H9 (cell line): ENCODE data around the gene GRIN2A. TPM values are rescaled to one million over a fixed set of nuclear protein-coding genes. Genes with fewer than 3 reads are reported as not detected.

ENCODE experiments used
- DNase-seq: peaks from one replicate; pipeline ENCODE4 v3.0.0-alpha.2; 2017
- H2AFZ ChIP-seq: one replicate; pipeline ENCODE4 v1.6.1; 2013; ENCODE audit warnings: mild to moderate bottlenecking, low read length, control low read depth, moderate library complexity
- H2AK5ac ChIP-seq: 2 replicates; pipeline ENCODE4 v1.6.1; 2013; ENCODE audit warnings: low read length, control low read depth, mixed read lengths; ENCODE audit not compliant: insufficient read length
- H2BK120ac ChIP-seq: one replicate; pipeline ENCODE4 v1.6.1; 2013; ENCODE audit warnings: low read depth, mild to moderate bottlenecking, low read length, control low read depth, inconsistent platforms; ENCODE audit not compliant: poor library complexity, severe bottlenecking
- H2BK12ac ChIP-seq: 2 replicates; pipeline ENCODE4 v1.6.1; 2013; ENCODE audit warnings: low read length, control low read depth, mixed read lengths, low read depth; ENCODE audit not compliant: insufficient read length
- H2BK15ac ChIP-seq: 2 replicates; pipeline ENCODE4 v1.6.1; 2013; ENCODE audit warnings: low read depth, low read length, control low read depth
- H2BK20ac ChIP-seq: one replicate; pipeline ENCODE4 v1.6.1; 2013; ENCODE audit warnings: low read depth, mild to moderate bottlenecking, low read length, control low read depth, inconsistent platforms; ENCODE audit not compliant: poor library complexity, severe bottlenecking
- H2BK5ac ChIP-seq: 2 replicates; pipeline ENCODE4 v1.6.1; 2013; ENCODE audit warnings: low read length, control low read depth, mixed read lengths; ENCODE audit not compliant: insufficient read length
- H3K14ac ChIP-seq: 2 replicates; pipeline ENCODE4 v1.6.1; 2013; ENCODE audit warnings: low read length, control low read depth; ENCODE audit not compliant: insufficient read depth
- H3K18ac ChIP-seq: 2 replicates; pipeline ENCODE4 v1.6.1; 2013; ENCODE audit warnings: low read depth, mild to moderate bottlenecking, mixed read lengths, low read length, control low read depth; ENCODE audit not compliant: insufficient read length
- H3K23ac ChIP-seq: 2 replicates; pipeline ENCODE4 v1.6.1; 2013; ENCODE audit warnings: low read length, control low read depth, mixed read lengths, low read depth; ENCODE audit not compliant: insufficient read length
- H3K23me2 ChIP-seq: 2 replicates; pipeline ENCODE4 v1.6.1; 2013; ENCODE audit warnings: low read depth, mild to moderate bottlenecking, mixed read lengths, low read length, control low read depth; ENCODE audit not compliant: insufficient read length, poor library complexity, severe bottlenecking
- H3K27ac ChIP-seq: 2 replicates; pipeline ENCODE4 v1.5.1; 2013; ENCODE audit warnings: low read length, control low read depth, mixed read lengths, low read depth; ENCODE audit not compliant: insufficient read length
- H3K27me3 ChIP-seq: 2 replicates; pipeline ENCODE4 v1.6.1; 2013; ENCODE audit warnings: low read length, control low read depth, inconsistent platforms; ENCODE audit not compliant: insufficient read depth
- H3K4ac ChIP-seq: 2 replicates; pipeline ENCODE4 v1.6.1; 2013; ENCODE audit warnings: low read depth, mild to moderate bottlenecking, control low read depth, inconsistent platforms, low read length, moderate library complexity
- H3K4me1 ChIP-seq: 2 replicates; pipeline ENCODE4 v1.6.1; 2013; ENCODE audit warnings: low read length, control low read depth, inconsistent platforms; ENCODE audit not compliant: insufficient read depth
- H3K4me2 ChIP-seq: 2 replicates; pipeline ENCODE4 v1.6.1; 2013; ENCODE audit warnings: low read length, control low read depth, mixed read lengths; ENCODE audit not compliant: insufficient read length, insufficient read depth
- H3K56ac ChIP-seq: 2 replicates; pipeline ENCODE4 v1.6.1; 2013; ENCODE audit warnings: low read depth, mild to moderate bottlenecking, mixed read lengths, low read length, control low read depth; ENCODE audit not compliant: insufficient read length
- H3K79me1 ChIP-seq: 2 replicates; pipeline ENCODE4 v1.6.1; 2013; ENCODE audit warnings: low read depth, mild to moderate bottlenecking, moderate library complexity, low read length, control low read depth, inconsistent platforms; ENCODE audit not compliant: insufficient read depth, poor library complexity, severe bottlenecking
- H3K79me2 ChIP-seq: 2 replicates; pipeline ENCODE4 v1.6.1; 2013; ENCODE audit warnings: low read length, control low read depth, inconsistent platforms; ENCODE audit not compliant: insufficient read depth
- H3K9ac ChIP-seq: 2 replicates; pipeline ENCODE4 v1.6.1; 2013; ENCODE audit warnings: low read length, control low read depth, mixed read lengths; ENCODE audit not compliant: insufficient read length; ENCODE audit errors: extremely low read depth
- H3K9me3 ChIP-seq: one replicate; pipeline ENCODE4 v1.6.1; 2013; ENCODE audit warnings: low read depth, low read length, inconsistent platforms; ENCODE audit not compliant: control insufficient read depth
- H3T11ph ChIP-seq: one replicate; pipeline ENCODE4 v1.6.1; 2013; ENCODE audit warnings: mild to moderate bottlenecking, low read length, control low read depth, inconsistent platforms
- H4K20me1 ChIP-seq: one replicate; pipeline ENCODE4 v1.6.1; 2013; ENCODE audit not compliant: control insufficient read depth, insufficient read length, insufficient read depth
- H4K5ac ChIP-seq: 2 replicates; pipeline ENCODE4 v1.6.1; 2013; ENCODE audit warnings: low read depth, mild to moderate bottlenecking, mixed read lengths, low read length, control low read depth; ENCODE audit not compliant: insufficient read length
- H4K8ac ChIP-seq: replicated peaks from 2 replicates; pipeline ENCODE4 v1.6.1; 2013; ENCODE audit warnings: low read length, control low read depth, mixed read lengths, low read depth; ENCODE audit not compliant: insufficient read length
- H4K91ac ChIP-seq: 2 replicates; pipeline ENCODE4 v1.6.1; 2013; ENCODE audit warnings: low read depth, mild to moderate bottlenecking, moderate library complexity, mixed read lengths, low read length, control low read depth; ENCODE audit not compliant: insufficient read length
- H3K27ac Mint-ChIP-seq, 3 experiments: 2 replicates in 2 of 3; 3 replicates in 1 of 3; pipeline ENCODE4 v1.8.0; 2020 to 2021; ENCODE audit warnings: mixed read lengths in 3 of 3, mild to moderate bottlenecking in 1 of 3, moderate library complexity in 1 of 3
- H3K27me3 Mint-ChIP-seq: 2 replicates; pipeline ENCODE4 v1.8.0; 2021; ENCODE audit warnings: low read depth, mild to moderate bottlenecking, moderate library complexity, mixed read lengths
- H3K36me3 Mint-ChIP-seq, 3 experiments: 2 replicates in 2 of 3; 3 replicates in 1 of 3; pipeline ENCODE4 v1.8.0; 2020 to 2021; ENCODE audit warnings: low read depth in 3 of 3, mixed read lengths in 3 of 3; ENCODE audit not compliant: insufficient read depth in 1 of 3
- H3K4me1 Mint-ChIP-seq, 2 experiments: 2 replicates each; pipeline ENCODE4 v1.8.0; 2020; ENCODE audit warnings: mixed read lengths in 2 of 2
- H3K4me3 Mint-ChIP-seq, 2 experiments: 2 replicates in 1 of 2; 3 replicates in 1 of 2; pipeline ENCODE4 v1.8.0; 2020 to 2021; ENCODE audit warnings: mild to moderate bottlenecking in 2 of 2, mixed read lengths in 2 of 2, moderate library complexity in 1 of 2
- H3K9me3 Mint-ChIP-seq, 2 experiments: 2 replicates in 1 of 2; 3 replicates in 1 of 2; pipeline ENCODE4 v1.8.0; 2020; ENCODE audit warnings: mild to moderate bottlenecking in 2 of 2, mixed read lengths in 2 of 2, moderate library complexity in 1 of 2
- CTCF ChIP-seq: fragments of 200-600 bp; sonication (generic); conservative IDR thresholded peaks from 3 replicates; pipeline ENCODE4 v1.8.0; 2021; ENCODE audit warnings: antibody characterized with exemption, mild to moderate bottlenecking
- total RNA-seq: library from RNA; stranded (reverse); gene quantifications from 2 replicates; pipeline ENCODE4 v1.2.1, GENCODE V29; 2021

Gene GRIN2A
- total RNA-seq, 1 experiment from 2014 or later = 1.5 TPM

- no peak for TF ChIP-seq CTCF
- Histone ChIP-seq H4K91ac (no peak overlapping the region), H3K23me2 (no peaks in the 10 kb centered on the region), H3K4me1 (no peaks in the 10 kb centered on the region; the same call in 1 of the 2 replicates), H2AK5ac (no peak overlapping the region), H2BK120ac (no peak overlapping the region), H3K23ac (no peak overlapping the region), H2BK20ac (no peak overlapping the region), H2AFZ (no peak overlapping the region), H3K79me1 (no peaks in the 10 kb centered on the region), H3K4me2 (no peak overlapping the region), H3K27ac (no peak overlapping the region), H3K18ac (no peak overlapping the region), H4K5ac (no peak overlapping the region), H3K27me3 (no peaks in the 10 kb centered on the region; the same call in 1 of the 2 replicates), H3K9me3 (no peaks in the 10 kb centered on the region), H2BK15ac (no peak overlapping the region), H3K9ac (no peak overlapping the region), H3K56ac (no peak overlapping the region), H4K20me1 (peaks cover 2% of the 10 kb centered on the region), H3K79me2 (no peaks in the 10 kb centered on the region), H3T11ph (no peak overlapping the region), H2BK12ac (no peak overlapping the region), H3K14ac (no peak overlapping the region), H4K8ac (no peak overlapping the region), H2BK5ac (no peak overlapping the region), H3K4ac (no peak overlapping the region)
- no peak for DNase-seq
- Mint-ChIP-seq H3K9me3 (peaks cover 0 to 1% of the 10 kb centered on the region in 2 experiments; a peak in 2 of 5 replicates), H3K27ac (peak overlapping the region in 1 of 3 experiments; percentile 28; a peak in 1 of 7 replicates), H3K4me1 (peaks cover 29 to 33% of the 10 kb centered on the region in 2 experiments), H3K27me3 (peaks cover 53% of the 10 kb centered on the region), H3K4me3 (no peak overlapping the region), H3K36me3 (no peaks in the 10 kb centered on the region)
Measured at GRCh38 chr16:9957002-9957401, 225.2 kb downstream of the GRIN2A start.
